ENCODE results near the gene CTSH.
"Not testable (repeated sequence)": the region's sequence is repeated elsewhere in the genome, so short reads cannot be mapped to it uniquely, and the experiment has no call there.

CTSH gene

GRCh38 chr15:78938658-78939488 is 6.0 kb downstream of the CTSH start:
- DNase-seq = peak in 1 of 2 experiments; percentile 37

GRCh38 chr15:78937132-78937739 is 7.6 kb downstream of the CTSH start:
- peak; percentile 64 to 66 for DNase-seq

GRCh38 chr15:78934655-78935023 is 10.2 kb downstream of the CTSH start:
- peak in 1 of 2 experiments; percentile 19 for DNase-seq

GRCh38 chr15:78933823-78934654 is 10.8 kb downstream of the CTSH start:
- no peak for DNase-seq

GRCh38 chr15:78933187-78933822 is 11.5 kb downstream of the CTSH start:
- DNase-seq = no peak

- DNase-seq = no peak
These were observed 12.5 kb downstream of the CTSH start for GRCh38 chr15:78932258-78932808.

- no peak for DNase-seq
These were observed 13.2 kb downstream of the CTSH start for GRCh38 chr15:78931439-78932257.

- no peak for DNase-seq
These were observed 14.1 kb downstream of the CTSH start for GRCh38 chr15:78930577-78931388.

GRCh38 chr15:78929536-78930264 is 15.1 kb downstream of the CTSH start:
- no peak for DNase-seq

GRCh38 chr15:78928616-78929093 is 16.2 kb downstream of the CTSH start:
- DNase-seq = no peak

- not testable (repeated sequence) for DNase-seq
These were observed 16.7 kb downstream of the CTSH start for GRCh38 chr15:78928176-78928575.

- DNase-seq = no peak
These were observed 17.6 kb downstream of the CTSH start for GRCh38 chr15:78927077-78927790.

GRCh38 chr15:78925956-78926743 is 18.7 kb downstream of the CTSH start:
- DNase-seq = no peak

GRCh38 chr15:78925076-78925624 is 19.7 kb downstream of the CTSH start:
- no peak for DNase-seq

- DNase-seq = no peak
These were observed 21.1 kb downstream of the CTSH start for GRCh38 chr15:78923480-78924360.

GRCh38 chr15:78923015-78923414 is 21.8 kb downstream of the CTSH start:
- DNase-seq = no peak

GRCh38 chr15:78922527-78922926 is 22.3 kb downstream of the CTSH start:
- no peak for DNase-seq

Measured in Kasumi-1 (cell line).